NCI-H526 treated with DMSO at 0.1 percent for 48 hours (cell line): Measurements from ENCODE around the gene PIEZO1.

Experiments used
- DNase-seq: peaks from one replicate; lab custom pipeline; 2025; lab: John Stamatoyannopoulos, UW

The PIEZO1 gene

DNA sequence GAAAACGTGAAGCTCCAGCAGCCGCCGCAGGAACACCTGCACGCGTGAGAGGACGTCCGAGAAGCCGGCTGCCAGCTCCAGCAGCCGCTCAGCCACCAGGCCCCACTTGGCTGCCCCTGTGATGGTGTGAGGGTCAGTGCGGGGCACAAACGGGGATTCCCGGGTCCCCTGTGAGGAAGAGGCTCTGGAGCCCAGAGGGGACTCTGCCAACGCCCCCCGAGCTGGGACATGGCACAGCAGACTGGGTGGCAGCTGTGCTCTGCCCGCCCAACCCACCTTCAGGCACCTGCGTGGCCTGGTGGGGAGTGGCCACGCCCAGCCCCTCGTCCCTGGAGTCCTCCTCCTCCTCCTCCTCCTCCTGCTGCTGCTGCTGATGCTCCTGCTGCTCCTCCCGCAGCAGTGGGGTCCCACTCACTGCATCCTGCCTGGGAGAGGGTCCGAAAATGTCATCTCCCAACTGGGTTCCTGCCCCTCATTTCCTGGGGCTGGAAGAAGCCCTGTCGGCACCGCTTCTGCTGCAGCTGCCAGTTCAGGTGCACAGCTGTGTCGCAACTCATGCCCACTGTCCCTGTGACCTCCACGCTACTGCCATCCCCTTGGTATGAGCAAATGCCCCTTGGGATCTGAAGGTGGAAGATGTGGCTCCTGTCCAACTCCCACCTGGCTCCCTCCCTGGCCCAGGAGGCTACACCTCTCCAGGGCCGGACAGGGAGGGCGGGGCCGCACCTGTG, 51.2 kb downstream of the PIEZO1 start:
- no peak for DNase-seq

DNA sequence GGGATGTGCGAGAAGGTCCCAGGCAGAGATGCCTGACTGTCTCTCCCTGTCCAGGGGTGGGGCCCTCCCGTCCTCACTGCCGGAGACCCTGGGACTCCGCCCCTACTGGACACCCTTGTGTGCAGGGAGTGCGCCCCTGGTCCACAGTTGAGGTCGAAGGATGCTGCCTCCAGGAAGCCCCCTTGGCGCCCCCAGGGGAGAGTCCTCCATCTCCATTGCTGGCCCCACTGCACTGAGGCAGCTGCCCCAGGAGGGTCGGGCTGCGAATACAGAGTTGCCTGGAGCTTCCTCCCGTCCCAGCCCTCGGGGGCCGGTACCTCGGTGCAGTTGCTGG, 52.1 kb downstream of the PIEZO1 start:
- DNase-seq, result no peak

DNA sequence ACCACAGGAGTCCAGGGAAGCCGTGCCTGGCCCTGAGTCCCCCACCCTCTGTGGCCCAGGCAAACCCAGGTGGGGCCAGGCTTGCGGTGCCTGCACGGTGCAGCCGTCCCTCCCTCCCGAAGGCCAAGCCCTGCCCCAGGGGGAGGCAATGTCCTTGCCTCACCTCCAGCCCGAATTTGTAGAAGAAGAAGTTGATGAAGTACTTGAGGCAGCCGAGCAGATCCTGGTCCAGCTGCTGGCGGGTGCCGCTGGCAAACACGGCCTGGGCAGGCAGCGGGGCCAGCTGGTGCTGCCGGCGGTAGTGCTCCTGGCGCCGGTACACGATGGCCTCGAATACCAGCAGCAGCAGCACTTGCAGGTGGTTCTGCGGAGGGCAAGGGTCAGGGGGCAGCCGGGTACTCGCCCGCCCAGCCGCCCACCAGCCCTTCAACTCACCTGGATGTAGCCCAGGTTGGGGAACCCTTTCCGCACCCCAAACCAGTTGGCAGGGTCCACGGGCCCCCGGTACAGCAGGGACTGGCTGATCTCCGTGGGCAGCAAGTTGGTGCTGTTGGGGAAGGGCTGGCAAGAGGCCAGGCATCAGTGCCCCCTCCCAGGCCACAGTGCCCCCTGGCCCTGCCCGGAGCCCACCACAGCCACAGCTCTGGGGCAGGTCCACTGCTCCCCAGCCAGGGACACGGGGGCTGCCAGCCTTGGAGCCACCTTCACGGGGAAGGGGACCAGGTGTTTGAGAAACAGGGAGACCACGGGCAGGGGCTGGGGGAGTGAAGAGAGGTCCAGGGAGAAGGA, 52.7 kb downstream of the PIEZO1 start:
- DNase-seq, result no peak

DNA sequence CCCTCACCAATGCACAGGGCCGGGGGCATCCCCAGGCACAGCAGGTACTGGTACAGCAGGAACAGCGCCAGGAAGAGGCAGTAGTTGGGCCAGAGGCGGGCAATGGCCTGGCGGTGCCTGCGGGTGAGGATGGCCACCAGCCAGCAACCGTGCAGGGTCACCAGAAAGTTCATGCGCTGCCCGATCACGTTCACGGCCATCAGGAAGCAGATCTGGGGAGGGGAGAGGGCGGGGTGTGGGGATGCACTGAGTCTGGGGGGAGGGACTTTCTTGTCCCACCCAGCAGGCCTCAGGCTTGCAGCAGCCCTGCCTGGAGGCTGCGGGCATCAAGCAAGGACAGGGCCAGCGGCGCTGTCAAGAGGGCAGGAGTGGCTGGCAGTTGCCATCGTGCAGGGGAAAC, 53.3 kb downstream of the PIEZO1 start:
- no peak for DNase-seq

DNA sequence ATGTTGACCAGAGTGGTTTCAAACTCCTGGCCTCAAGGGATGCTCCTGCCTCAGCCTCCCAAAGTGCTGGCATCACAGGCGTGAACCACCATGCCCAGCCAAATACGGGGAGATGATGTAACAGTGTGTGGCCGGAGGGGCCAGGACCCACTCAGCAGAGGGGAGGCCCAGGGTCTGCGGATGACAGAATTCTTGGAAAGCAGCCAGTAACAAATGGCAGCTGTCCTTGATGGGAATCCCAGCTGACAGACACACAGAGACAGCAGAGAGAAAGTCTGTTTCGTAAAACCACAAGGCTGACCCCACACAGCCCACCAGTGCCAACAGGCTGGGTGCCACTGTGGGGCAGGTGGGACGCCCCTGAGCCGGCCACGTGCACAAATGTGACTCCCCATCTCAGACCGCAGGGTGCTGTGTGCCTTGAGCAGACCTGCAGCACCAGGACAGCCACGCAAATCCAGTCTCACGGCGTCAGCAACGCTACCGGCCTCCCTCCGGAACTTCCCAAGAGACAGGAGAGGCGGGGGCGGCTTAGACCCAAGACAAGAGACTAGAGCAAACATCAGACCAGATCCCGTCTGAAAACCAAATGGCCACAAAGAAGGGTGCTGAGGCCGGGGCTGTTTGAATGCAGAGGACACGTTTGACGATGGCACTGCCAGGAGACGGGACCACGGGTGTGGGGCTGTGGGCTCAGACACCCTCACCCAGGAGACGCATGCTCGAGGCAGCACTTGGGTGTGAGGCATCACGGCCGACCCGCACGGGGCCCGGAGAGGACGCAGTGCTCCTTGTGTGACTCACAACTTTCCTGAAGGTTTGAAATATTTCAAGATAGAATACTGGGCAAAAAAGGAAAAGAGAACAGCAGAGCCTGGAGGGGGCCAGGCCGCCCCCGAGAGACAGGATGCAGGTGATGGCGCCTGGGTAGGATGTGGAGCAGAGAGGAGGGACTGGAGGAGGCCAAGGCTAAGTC, 54.1 kb downstream of the PIEZO1 start:
- no peak for DNase-seq

DNA sequence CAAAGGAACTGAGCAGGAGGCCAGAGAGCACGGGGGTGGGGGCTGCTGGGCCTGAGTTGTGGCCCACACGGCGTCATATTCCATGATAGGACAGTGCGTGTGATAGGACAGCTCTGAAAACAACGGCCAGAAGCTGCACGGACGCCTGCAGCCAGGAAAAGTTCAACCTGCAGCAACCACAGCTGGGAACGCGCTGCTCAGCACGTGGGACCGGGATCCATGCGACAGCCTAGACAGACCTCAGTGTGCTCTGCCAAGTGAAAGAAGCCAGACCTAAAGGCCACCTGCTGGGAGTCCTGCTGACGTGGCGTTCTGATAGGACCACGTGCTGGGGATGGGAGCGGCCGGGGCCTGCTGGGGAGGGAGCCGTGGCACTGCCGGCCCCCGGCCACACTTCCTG, 57.1 kb downstream of the PIEZO1 start:
- DNase-seq, result no peak

DNA sequence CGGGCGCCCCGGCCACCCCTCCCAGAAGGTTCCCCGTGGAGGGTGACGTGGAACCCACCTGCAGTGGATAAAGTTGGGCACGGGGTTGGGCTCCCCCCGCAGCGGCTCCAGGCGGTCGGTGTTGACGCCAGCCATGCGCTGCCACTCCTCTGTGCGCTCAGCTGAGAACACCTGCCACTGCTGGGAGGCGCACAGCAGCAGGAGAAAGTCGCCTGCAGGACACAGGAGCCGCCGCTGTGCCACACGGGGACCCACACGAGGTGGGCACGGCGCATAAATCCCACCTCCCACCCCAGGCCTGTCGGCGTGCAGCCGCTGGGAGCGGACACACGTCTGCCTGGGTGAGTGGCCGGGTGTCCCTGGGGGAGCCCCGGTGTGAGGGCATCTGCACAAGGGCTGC, 58.0 kb downstream of the PIEZO1 start:
- no peak for DNase-seq

DNA sequence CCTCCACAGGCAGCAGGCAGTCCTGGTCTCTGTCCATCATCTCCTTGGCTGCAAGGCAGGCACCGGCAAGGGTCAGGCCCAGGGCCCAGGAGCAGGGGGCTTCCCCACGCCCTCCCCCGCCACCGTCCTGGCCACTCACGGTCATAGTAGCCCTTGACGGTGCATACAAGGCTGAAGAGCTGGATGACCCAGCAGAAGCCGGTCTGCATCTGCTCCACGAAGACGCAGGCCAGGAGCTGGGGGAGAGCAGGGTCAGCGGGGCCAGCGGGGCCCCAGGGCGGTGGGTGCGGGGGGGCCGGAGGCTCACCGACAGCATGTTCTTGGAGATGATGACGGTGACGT, 58.6 kb downstream of the PIEZO1 start:
- DNase-seq, result no peak

DNA sequence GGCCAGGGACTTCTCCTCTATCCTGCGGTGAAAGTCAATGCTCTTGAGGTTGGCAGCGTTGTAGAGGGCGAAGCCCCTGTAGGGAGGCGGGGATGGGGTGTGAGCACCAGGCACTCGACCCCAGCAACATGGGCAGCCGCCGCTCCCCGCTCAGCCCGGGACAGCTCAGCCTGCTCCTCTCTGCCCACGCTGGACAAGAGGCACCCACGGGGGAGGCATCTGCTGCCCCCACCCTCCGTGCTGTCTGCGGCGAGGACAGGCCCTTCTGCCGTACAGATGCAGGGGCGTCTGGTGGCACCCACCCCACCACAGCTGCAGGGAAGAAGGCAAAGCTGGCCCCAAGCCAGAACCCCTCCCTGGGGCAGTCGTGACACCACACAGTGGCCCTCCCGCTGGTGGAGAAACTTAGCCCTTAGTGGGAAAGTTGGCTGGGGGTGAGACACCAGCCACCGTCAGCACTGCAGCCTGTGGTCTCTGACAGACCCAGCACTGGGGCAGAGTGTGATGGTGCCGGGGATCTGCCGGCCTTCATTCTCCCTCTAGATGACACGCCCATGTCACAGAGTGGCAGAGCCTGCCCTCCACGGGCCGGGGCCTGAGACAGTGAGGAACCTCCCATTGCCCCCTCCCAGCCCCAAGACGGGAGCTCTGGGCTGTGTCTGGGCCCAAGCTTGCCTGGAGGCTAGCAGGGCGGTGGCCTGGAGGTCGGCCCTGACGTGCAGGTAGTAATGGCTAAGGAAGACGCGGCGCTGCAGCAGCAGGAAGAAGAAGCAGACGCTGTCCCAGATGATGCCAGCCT, 59.2 kb downstream of the PIEZO1 start:
- DNase-seq, result no peak

DNA sequence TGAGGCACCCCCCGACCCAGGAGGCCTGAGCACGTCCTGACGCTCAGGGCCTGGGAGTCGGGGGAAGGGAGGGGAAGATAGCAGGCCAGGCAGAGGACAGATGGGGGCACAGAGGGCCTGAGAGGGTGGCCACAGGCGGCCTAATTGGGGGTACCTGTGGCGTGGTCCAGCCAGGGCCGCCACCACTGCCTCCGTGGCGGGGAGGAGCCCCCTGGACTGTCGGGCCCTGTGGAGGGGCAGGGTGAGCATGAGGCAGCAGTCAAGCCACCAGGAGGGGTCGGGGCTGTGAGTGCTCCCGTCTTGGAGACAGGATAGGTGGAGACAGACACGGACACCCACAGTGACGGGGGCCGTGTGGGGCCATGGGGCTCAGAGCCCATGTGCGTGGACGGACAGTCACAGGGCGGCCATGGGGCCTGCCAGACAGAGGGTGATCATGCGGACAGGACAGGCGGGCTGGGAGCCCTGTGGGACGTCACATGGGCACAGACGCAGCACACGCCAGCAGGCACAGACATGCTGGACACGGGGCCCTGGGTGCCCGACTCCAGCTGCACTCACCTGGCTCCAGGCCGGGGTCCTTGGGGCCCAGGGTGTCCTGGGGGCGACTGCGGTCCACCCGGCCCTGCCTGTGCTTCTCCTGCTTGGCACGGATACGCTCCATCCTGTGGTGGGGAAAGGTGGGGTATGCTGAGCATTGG, 60.0 kb downstream of the PIEZO1 start:
- no peak for DNase-seq

DNA sequence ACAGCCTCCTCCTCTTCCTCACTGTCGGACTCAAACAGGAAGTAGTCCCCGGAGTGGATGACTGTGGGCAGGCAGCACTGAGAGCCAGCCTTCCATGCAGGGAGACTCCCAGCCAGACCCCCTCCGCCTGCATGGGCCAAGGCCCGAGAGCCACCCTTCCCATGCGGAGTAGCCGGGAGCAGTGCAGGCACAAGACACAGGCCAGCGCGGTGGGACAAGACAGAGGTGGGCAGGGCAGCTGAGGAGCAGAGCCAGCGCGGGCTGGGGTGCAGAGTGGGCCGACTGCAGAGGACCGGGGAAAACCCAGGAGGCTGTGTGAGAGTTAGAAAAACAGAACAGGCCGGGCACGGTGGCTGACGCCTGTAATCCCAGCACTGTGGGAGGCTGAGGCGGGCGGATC, 61.1 kb downstream of the PIEZO1 start:
- DNase-seq, result no peak

DNA sequence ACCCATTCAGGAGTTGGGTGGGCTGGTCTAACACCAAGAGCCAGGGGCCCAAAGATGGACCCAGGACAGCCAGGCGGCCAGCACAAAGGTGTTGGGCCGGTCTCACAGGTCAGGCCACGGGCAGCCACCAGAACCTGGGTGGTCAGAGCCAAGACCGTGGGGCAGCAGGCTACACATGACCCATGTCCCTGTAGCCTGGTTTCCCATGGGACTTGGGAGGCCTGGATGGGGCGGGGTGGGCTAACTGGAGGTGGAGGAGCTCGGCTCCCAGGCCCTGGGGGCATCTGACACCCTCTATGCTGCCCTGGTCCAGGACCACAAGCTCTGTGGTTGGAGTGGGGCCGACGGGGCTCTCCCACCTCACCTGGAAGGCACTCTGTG, 61.5 kb downstream of the PIEZO1 start:
- DNase-seq, result no peak

DNA sequence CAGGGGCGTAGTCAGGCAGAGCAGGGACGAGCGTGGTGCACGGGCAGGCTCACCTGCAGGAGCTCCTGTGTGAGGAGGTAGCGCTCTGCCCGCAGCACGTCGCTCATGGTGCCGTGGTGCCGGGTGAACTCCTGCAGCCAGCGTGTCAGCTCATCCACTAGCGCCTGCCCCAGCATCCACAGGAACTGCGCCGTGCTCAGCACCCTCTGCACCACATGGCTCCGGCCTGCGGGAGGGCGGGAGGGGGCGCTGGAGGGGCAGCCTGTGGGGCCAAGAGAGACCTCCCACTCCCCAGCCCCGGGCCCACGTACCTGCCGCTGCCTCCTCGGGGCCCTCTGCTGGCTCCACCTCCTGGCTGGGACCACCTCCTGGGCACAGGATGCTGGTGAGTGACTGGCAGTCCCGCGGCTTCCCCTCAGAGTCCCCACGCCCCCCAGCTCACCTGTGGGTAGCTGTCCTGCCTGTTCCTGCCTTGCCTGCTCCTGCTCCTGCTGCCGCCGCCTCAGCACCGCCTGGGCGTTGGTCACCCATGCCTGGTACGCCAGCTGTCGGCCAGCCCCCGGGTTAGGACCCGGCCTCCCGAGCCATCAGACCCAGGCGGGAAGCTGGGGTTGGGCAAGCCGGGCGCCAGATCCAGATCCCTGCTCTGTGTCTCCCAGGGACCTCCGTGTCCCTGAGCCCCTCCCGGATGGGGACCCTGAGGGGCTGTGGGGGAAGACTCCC, 62.1 kb downstream of the PIEZO1 start:
- no peak for DNase-seq

DNA sequence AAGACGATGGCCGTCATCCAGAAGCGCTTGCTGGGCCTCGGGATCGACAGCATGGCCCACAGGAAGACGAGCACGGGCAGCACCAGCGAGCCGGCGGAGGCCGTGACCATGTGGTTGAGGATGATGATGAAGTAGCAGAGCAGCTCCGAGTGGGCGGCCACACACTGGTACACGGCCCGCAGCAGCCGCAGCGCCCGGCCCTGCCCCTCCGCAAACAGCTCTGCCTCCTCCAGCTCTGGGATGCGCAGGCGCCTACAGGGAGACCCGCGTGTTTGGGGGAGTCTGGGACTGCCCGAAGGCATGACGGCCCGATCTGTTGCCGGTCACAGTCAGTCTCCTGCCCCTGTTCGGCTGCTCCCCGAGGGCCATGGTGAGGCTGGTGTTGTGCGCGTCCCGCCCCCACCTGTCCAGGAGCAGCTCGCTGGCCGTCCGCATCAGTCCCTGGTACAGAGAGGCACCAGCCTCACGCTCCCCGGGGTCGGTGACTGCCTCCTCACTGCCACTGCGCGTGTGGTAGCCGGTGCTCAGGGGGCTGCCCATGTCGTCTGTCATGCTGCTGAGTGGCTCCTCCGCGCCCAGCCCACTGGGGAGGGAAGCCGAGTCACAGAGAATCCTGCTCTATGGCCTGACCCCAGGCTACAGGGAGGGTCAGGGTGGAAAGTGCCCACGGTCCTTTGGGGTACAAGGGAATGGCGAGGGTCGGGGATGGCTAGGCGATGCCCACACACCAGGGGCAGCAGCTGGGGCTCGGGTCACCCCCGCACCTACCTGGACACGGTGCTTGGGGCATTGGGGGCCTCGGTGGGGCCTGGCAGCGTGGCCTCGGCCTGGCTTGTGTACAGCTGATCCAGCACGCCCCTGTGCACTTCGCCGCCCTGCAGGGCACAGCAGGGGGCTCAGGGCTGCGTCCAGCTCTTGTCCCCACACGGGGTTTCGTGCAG, 62.9 kb downstream of the PIEZO1 start:
- DNase-seq, result no peak

DNA sequence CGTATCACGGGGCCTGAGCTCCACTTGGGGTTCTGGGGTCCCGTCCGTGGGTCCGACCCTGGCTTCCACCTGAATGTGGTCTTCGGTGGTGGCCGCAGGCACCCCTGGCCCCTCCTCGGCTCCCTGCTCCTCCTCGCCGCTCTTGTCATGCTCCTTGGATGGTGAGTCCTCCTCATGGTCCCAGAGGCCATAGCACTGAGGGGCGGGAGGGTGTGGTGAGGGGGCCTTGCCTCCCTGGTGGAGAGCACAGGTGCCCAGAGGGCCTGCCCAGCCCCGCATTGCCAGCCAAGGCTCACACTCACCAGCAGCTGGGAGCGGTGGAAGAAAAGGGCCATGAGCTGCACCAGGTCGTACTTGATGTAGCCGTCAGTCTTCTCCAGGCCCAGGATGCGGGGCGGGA, 63.8 kb downstream of the PIEZO1 start:
- no peak for DNase-seq

DNA sequence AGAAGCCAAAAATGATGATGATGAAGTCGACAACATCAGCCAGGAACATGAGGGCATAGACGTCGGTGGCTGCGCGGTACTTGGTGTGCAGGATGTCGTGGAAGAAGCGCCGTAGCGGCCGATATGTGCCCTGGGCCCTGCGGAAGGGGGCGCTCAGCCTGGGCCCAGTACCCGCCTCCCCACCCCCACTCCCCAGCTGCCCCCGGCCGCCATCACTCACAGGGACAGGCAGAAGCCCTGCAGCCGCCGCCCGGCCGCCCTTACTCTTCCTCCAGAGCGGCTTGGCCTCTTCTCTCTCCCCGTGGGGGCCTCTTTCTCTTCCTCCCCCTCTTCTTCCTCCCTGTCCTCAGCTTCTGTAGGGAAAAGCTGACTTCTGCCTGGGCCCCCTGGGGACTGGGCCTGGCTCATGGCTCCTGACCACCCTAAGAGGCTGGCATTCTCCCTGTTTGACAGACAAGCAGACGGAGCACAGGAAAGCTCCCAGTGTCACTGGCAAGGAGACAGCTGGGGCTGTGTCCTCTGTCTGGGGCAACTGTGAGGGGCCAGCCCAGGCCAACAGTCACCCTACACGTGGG, 64.5 kb downstream of the PIEZO1 start:
- no peak for DNase-seq

DNA sequence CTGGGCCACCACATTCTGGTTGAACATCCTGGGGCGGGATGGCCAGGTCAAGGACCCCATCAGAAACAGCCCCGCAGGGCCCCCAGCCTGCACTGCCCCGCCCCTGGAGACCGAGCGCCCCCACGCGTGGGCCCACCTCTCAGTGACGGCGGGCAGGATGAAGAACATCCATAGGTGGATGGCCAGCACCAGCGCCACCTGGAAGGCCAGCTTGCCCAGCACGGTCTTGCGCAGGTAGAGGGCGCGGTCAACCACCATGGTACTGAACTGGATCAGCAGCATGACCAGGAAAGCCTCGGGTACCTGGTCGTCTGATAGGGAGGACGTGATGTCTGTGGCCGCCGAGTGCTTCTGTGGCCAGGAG, 65.1 kb downstream of the PIEZO1 start:
- no peak for DNase-seq

DNA sequence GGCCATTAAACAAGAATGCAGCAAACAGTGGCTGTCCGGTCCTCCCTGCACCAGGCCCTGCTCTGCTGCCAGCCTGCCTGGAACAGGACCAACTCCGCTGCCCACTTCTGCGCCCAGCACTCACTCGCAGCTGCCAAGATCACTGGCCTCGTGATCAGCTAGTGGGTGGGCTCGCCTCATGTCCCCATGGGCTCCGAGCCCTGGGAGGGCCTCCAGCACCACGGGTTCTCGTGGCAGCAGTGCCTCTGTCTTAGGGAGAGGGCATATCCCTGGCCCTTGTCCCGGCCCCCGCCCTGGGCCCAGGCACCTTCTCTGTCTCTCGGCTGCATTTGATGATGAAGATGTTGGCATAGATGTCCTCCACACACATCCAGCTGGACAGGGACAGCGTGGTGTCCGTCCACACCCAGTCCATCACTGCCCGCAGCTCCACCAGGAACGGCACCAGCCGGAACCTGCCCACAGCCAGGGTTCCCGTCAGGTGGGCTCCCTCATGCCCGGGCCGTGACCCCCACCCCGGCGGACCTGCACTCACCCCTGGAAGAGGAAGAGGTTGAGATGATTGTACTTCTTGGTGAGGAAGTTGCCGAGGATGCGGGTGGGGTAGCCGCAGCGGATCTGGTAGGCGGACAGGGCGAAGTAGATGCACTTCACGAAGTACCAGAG, 65.6 kb downstream of the PIEZO1 start:
- DNase-seq, result no peak

DNA sequence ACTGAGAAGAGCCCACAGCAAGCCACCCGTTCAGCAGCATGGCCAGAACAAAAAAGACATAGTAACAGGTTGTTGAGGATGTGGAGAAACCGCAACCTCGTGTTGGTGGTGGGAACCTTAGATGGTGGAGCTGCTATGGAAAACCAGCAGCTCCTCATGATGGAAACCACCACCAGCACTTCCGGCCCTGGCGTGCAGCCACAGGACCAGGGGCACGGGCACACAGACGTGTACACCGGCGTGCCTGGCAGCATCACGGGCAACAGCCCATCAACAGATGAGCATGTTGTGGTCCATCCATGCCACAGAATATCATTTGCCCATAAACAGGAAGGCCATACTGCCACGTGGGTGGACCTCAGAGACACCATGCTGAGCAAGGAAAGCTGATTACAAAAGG, 66.8 kb downstream of the PIEZO1 start:
- no peak for DNase-seq
